ENCODE results near the gene CUBN. TPM values are rescaled to one million over a fixed set of nuclear protein-coding genes. Genes with fewer than 3 reads are reported as not detected.

The CUBN gene
- total RNA-seq, 4 donors from 2014 or later: 13.4 to 31.0 (median 19.7) TPM

- Histone ChIP-seq H3K9me3 (no peaks in the 10 kb centered on the region), H3K36me3 (no peaks in the 10 kb centered on the region), H3K4me3 (replicated peaks in 1 of 3) (no peak overlapping the region), H3K27me3 (no peaks in the 10 kb centered on the region), H3K27ac (peak overlapping the region; percentile 97 to 98 (median 98)), H3K4me1 (peaks cover 50 to 64% of the 10 kb centered on the region in 2 donors)
- peak; percentile 53 to 62 for DNase-seq
- no peak for TF ChIP-seq POLR2A (IDR thresholded peaks at IDR 0.05)
- TF ChIP-seq, protein P1, sequence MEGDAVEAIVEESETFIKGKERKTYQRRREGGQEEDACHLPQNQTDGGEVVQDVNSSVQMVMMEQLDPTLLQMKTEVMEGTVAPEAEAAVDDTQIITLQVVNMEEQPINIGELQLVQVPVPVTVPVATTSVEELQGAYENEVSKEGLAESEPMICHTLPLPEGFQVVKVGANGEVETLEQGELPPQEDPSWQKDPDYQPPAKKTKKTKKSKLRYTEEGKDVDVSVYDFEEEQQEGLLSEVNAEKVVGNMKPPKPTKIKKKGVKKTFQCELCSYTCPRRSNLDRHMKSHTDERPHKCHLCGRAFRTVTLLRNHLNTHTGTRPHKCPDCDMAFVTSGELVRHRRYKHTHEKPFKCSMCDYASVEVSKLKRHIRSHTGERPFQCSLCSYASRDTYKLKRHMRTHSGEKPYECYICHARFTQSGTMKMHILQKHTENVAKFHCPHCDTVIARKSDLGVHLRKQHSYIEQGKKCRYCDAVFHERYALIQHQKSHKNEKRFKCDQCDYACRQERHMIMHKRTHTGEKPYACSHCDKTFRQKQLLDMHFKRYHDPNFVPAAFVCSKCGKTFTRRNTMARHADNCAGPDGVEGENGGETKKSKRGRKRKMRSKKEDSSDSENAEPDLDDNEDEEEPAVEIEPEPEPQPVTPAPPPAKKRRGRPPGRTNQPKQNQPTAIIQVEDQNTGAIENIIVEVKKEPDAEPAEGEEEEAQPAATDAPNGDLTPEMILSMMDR (IDR thresholded peaks at IDR 0.05): no peak
- WGBS, 2 donors: 14 to 22% methylated on average over 4 of the region's 4 CpGs
- intact Hi-C loops (cut with DNase I): no loop called here
These were observed 142.4 kb downstream of the CUBN start for GRCh38 chr10:16987206-16987621.

- no peak overlapping the region for H3K4me3 ChIP-seq (replicated peaks in 1 of 3)
- H3K27me3 ChIP-seq: no peaks in the 10 kb centered on the region
- peak; percentile 77 to 79 for DNase-seq
- intact Hi-C loops (cut with DNase I): no loop called here
- peaks cover 50 to 62% of the 10 kb centered on the region in 2 donors for H3K4me1 ChIP-seq
- H3K9me3 ChIP-seq: no peaks in the 10 kb centered on the region
- TF ChIP-seq, protein P1 (IDR thresholded peaks at IDR 0.05): no peak
- peak in 1 of 2 donors; percentile 43 for TF ChIP-seq POLR2A (IDR thresholded peaks at IDR 0.05)
- 21 to 38% methylated on average over 10 of the region's 10 CpGs for WGBS, 2 donors
- H3K27ac ChIP-seq: peak overlapping the region; percentile 97 to 99 (median 98)
- no peaks in the 10 kb centered on the region for H3K36me3 ChIP-seq
These were observed 143.0 kb downstream of the CUBN start for GRCh38 chr10:16986406-16987205.

- no peak overlapping the region for H3K4me3 ChIP-seq (replicated peaks in 1 of 3)
- 16 to 49% methylated on average over 5 of the region's 5 CpGs for WGBS, 2 donors
- H3K27ac ChIP-seq: peak overlapping the region; percentile 97 to 99 (median 98)
- no peaks in the 10 kb centered on the region for H3K36me3 ChIP-seq
- H3K4me1 ChIP-seq: peaks cover 50 to 62% of the 10 kb centered on the region in 2 donors
- H3K27me3 ChIP-seq: no peaks in the 10 kb centered on the region
- intact Hi-C loops (cut with DNase I): no loop called here
- TF ChIP-seq, protein P1 (IDR thresholded peaks at IDR 0.05): no peak
- no peak for TF ChIP-seq POLR2A (IDR thresholded peaks at IDR 0.05)
- H3K9me3 ChIP-seq: no peaks in the 10 kb centered on the region
- DNase-seq: peak; percentile 61 to 72
These were observed 143.6 kb downstream of the CUBN start for GRCh38 chr10:16986082-16986405.

- intact Hi-C loops (cut with DNase I): no loop called here
- peak overlapping the region; percentile 97 to 99 (median 98) for H3K27ac ChIP-seq
These were observed 145.4 kb downstream of the CUBN start for GRCh38 chr10:16984242-16984641.

DNA sequence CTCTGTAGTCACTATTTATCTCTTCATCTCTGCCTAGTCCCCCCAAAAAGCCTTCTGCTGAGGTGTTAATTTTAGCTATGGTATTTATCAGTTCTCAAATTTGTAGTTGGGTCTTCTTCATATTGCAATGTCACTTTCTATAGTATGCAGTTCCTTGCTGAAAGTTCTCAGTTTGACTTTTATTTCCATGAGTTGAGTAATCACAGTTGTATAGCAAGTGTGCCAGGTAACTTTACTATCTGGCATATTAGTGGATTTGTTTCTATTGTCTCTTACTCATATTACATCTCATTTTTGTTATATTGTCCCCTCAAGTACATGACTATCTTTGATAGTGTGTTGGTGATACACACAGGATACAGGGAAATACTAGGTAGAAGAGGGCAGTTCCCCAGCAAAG is 152.8 kb downstream of the CUBN start:
- intact Hi-C loops (cut with DNase I): no loop called here
- peaks cover 7 to 13% of the 10 kb centered on the region in 2 donors for H3K4me1 ChIP-seq
- no peaks in the 10 kb centered on the region for H3K27me3 ChIP-seq
- H3K9me3 ChIP-seq: no peaks in the 10 kb centered on the region
- H3K36me3 ChIP-seq: no peaks in the 10 kb centered on the region
- H3K4me3 ChIP-seq (replicated peaks in 1 of 3): no peak overlapping the region
- no peak for DNase-seq
- H3K27ac ChIP-seq: no peak overlapping the region
- TF ChIP-seq POLR2A (IDR thresholded peaks at IDR 0.05): no peak
- TF ChIP-seq, protein P1 (IDR thresholded peaks at IDR 0.05): no peak

More at GRCh38 chr10:16984242-16984641, 145.4 kb downstream of the CUBN start:
- H3K9me3 ChIP-seq: no peaks in the 10 kb centered on the region
- DNase-seq: peak; percentile 38 to 50
- H3K27me3 ChIP-seq: no peaks in the 10 kb centered on the region
- no peaks in the 10 kb centered on the region for H3K36me3 ChIP-seq
- no peak overlapping the region for H3K4me3 ChIP-seq (replicated peaks in 1 of 3)
- H3K4me1 ChIP-seq: peaks cover 41 to 52% of the 10 kb centered on the region in 2 donors
- TF ChIP-seq, protein P1 (IDR thresholded peaks at IDR 0.05): no peak
- TF ChIP-seq POLR2A (IDR thresholded peaks at IDR 0.05): peak in 1 of 2 donors; percentile 35
- WGBS, 2 donors: 48 to 56% methylated on average over 3 of the region's 3 CpGs
